GM06990 (cell line): ENCODE measurements around the gene P2RY8.
"Not testable (repeated sequence)": the region's sequence is repeated elsewhere in the genome, so short reads cannot be mapped to it uniquely, and the experiment has no call there.

Source experiments
- DNase-seq: peaks from one replicate; pipeline ENCODE4 v3.0.0-alpha.2; 2011; ENCODE audit not compliant: insufficient read length; ENCODE audit errors: extremely low read depth
- H3K27me3 ChIP-seq: replicated peaks from 2 replicates; pipeline ENCODE4 v1.6.0; 2011; ENCODE audit warnings: low read length; ENCODE audit not compliant: control insufficient read depth, insufficient read depth
- H3K36me3 ChIP-seq: 2 replicates; pipeline ENCODE4 v1.5.1; 2011; ENCODE audit warnings: low read length; ENCODE audit not compliant: control insufficient read depth, insufficient read depth
- H3K4me3 ChIP-seq: replicated peaks from 2 replicates; pipeline ENCODE4 v1.5.1; 2011; ENCODE audit warnings: low read depth, mild to moderate bottlenecking, control low read depth, low read length
- TF ChIP-seq, protein P1 (sequence below): IDR thresholded peaks from 2 replicates; pipeline ENCODE4 v1.5.1; 2011; ENCODE audit warnings: low read length, control low read depth, mild to moderate bottlenecking, inconsistent platforms; ENCODE audit not compliant: insufficient read depth, poor library complexity, severe bottlenecking

P2RY8 gene

DNA sequence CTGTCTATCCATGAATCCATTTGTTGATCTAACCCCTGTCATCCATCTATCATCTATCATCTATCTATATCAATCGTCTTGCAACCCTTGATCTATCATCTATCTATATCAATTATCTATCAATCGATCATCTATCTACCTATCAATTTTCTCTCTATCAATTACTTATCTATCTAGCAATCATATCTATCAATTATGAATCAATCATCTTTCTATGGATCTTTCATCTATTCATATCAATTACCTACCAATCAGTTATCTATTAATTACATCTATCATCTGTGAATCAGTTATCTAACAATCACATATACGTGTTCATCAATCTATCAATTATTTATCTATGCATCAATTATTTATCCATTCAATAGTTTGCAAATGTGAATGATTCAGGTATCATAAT is 59.8 kb downstream of the P2RY8 start:
- TF ChIP-seq, protein P1, sequence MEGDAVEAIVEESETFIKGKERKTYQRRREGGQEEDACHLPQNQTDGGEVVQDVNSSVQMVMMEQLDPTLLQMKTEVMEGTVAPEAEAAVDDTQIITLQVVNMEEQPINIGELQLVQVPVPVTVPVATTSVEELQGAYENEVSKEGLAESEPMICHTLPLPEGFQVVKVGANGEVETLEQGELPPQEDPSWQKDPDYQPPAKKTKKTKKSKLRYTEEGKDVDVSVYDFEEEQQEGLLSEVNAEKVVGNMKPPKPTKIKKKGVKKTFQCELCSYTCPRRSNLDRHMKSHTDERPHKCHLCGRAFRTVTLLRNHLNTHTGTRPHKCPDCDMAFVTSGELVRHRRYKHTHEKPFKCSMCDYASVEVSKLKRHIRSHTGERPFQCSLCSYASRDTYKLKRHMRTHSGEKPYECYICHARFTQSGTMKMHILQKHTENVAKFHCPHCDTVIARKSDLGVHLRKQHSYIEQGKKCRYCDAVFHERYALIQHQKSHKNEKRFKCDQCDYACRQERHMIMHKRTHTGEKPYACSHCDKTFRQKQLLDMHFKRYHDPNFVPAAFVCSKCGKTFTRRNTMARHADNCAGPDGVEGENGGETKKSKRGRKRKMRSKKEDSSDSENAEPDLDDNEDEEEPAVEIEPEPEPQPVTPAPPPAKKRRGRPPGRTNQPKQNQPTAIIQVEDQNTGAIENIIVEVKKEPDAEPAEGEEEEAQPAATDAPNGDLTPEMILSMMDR, result no peak
- H3K4me3 ChIP-seq, result no peak overlapping the region
- DNase-seq, result no peak
- no peaks in the 10 kb centered on the region for H3K27me3 ChIP-seq
- peaks cover 2% of the 10 kb centered on the region for H3K36me3 ChIP-seq

GRCh38 chrX:1476682-1477081 is 60.3 kb downstream of the P2RY8 start:
- TF ChIP-seq, protein P1, result no peak
- no peak for DNase-seq
- Histone ChIP-seq H3K36me3 (peaks cover 2% of the 10 kb centered on the region), H3K4me3 (no peak overlapping the region), H3K27me3 (no peaks in the 10 kb centered on the region)

- Histone ChIP-seq H3K27me3 (no peaks in the 10 kb centered on the region), H3K36me3 (peaks cover 2% of the 10 kb centered on the region), H3K4me3 (no peak overlapping the region)
- TF ChIP-seq, protein P1, result no peak
- no peak for DNase-seq
These were observed 61.1 kb downstream of the P2RY8 start for GRCh38 chrX:1475881-1476280.

DNA sequence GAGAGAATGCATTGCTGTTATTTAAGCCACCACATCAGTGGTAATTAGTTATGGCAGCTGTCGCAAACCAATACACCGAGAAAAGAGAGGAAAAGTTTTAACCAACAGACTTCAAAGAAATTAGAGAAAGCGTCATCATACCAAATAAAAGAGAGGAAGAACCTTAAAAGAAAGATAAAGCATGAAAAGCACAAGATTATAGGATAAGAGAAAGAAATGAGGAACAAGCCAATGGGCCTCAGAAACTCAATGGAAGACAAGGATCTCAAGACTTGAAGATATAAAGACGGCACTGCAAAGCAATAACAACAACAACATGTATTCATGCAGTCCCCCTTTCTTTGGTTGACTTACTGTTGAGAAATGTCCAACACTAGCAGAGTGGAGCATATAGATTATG is 61.5 kb downstream of the P2RY8 start:
- Histone ChIP-seq H3K27me3 (no peaks in the 10 kb centered on the region), H3K36me3 (peaks cover 2% of the 10 kb centered on the region), H3K4me3 (no peak overlapping the region)
- DNase-seq, result no peak
- TF ChIP-seq, protein P1, result no peak

DNA sequence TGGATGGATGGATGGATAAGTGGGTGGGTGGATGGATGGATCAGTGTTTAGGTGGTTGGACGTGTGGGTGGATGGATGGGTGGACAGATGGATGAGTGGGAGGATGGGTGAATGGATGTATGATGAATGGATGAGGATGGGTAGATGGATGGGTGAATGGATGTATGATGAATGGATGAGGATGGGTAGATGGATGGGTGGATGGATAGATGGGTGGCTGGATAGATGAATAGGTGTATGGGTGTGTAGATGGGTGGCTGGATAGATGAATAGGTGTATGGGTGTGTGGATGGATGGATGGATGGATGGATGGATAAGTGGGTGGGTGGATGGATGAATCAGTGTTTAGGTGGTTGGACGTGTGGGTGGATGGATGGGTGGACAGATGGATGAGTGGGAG is 62.4 kb downstream of the P2RY8 start:
- not testable (repeated sequence) for H3K27me3 ChIP-seq, DNase-seq, H3K36me3 ChIP-seq, H3K4me3 ChIP-seq

DNA sequence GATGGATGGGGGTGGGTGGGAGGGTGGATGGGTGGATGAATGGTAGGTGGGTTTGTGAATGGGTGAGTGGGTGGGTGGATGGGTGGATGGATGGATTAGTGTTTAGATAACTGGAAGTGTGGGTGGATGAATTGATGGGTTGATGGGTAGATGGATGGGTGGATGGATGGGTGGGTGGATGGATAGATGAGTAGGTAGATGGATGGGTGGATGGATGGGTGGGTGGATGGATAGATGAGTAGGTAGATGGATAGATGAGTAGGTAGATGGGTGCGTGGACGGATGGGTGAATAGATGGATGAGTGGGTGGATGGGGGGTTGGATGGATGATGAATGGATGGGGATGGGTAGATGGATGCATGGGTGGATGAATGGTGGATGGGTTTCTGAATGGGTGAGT is 64.0 kb downstream of the P2RY8 start:
- TF ChIP-seq, protein P1, result no peak
- Histone ChIP-seq H3K27me3 (no peaks in the 10 kb centered on the region), H3K36me3 (peaks cover 6% of the 10 kb centered on the region), H3K4me3 (no peak overlapping the region)
- no peak for DNase-seq
